ENCODE data around the gene HBEGF.

DNA sequence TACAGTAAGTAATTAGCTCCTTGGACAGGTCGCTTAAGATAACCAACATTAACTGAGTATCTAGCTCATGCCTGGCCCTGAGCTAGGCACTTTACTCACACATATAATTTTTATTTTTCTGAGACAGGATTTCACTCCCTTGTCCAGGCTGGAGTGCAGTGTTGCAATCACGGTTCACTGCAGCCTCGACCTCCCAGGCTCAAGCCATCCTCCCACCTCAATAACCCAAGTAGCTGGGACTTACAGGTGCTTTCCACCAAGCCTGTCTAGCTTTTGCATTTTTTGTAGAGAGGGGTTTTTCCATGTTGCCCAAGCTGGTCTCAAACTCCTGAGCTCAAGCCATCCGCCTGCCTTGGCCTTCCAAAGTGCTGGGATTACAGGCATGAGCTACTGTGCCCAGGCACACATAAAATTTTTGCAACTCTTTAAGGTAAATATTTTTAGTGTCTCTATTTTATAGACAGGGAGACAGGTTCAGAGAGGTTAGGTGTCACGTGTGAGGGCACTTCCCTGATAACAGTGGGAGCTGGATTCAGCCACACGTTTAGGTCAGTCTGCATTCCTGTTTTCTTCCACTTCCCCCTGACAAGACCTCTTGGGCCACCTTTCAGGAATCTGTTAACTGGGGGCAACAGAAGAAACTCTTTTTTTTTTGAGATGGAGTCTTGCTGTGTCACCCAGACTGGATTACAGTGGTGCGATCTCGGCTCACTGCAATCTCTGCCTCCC lies 18.2 kb downstream of the HBEGF start:
- no peak for TF ChIP-seq CTCF (optimal IDR thresholded peaks at IDR 0.05 in 1 of 3, IDR thresholded peaks at IDR 0.05 in 1 of 3, conservative IDR thresholded peaks at IDR 0.05 in 1 of 3; ENCODE audit: extremely low read depth in 1 of 3, insufficient read depth in 2 of 3, low read length in 3 of 3)
- TF ChIP-seq EZH2 (IDR thresholded peaks at IDR 0.05; ENCODE audit: low read length): no peak

Measured in keratinocyte (primary cell).